ENCODE results near the gene PCDHGC3. TPM values are rescaled to one million over a fixed set of nuclear protein-coding genes. Genes with fewer than 3 reads are reported as not detected.

Gene PCDHGC3
- polyA plus RNA-seq, 6 donors from 2014 or later, result 0.35 to 0.86 (median 0.61) TPM; not detected in 3

DNA sequence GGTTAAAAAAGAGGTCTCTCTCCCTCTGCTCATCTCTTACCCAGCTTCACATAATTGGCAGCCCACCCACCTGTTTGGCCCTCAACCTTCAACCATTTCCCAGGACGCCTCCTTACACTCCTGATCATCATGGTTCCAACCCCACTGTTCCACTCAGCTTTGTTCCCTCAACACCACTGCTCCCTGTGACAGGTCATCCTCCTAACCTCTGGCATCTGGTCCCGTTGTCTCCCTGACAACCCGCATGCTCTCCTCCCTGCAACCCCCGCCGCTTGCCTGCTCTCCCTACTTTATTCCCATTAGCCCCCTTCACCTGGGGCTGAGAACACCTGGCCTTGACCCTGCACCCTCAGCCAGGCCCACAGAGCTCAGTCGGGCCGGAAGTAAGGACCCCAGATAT is 26.0 kb downstream of the PCDHGC3 start:
- Mint-ChIP-seq H3K4me1 (peaks cover 0 to 4% (median 3%) of the 10 kb centered on the region in 3 donors), H3K36me3 (no peaks in the 10 kb centered on the region), H3K9me3 (peaks cover 0 to 6% (median 0%) of the 10 kb centered on the region in 7 donors), H3K4me3 (peak overlapping the region in 1 of 8 donors; percentile 22), H3K27me3 (peaks cover 5 to 34% (median 8%) of the 10 kb centered on the region in 3 donors), H3K27ac (peak overlapping the region in 1 of 6 donors; percentile 39)
- ATAC-seq (ENCODE audit: low read depth in 2 of 2) (no peak), DNase-seq (no peak)

- Mint-ChIP-seq H3K4me3 (no peak overlapping the region), H3K9me3 (peaks cover 0 to under 1% (median 0%) of the 10 kb centered on the region in 7 donors), H3K4me1 (peaks cover 4 to 19% (median 16%) of the 10 kb centered on the region in 3 donors), H3K36me3 (no peaks in the 10 kb centered on the region), H3K27me3 (peaks cover 0 to 16% (median 5%) of the 10 kb centered on the region in 3 donors), H3K27ac (peak overlapping the region in 1 of 6 donors; percentile 47)
- DNase-seq (no peak), ATAC-seq (ENCODE audit: low read depth in 2 of 2) (no peak)
Observed at GRCh38 chr5:141503681-141504080, 27.9 kb downstream of the PCDHGC3 start.

DNA sequence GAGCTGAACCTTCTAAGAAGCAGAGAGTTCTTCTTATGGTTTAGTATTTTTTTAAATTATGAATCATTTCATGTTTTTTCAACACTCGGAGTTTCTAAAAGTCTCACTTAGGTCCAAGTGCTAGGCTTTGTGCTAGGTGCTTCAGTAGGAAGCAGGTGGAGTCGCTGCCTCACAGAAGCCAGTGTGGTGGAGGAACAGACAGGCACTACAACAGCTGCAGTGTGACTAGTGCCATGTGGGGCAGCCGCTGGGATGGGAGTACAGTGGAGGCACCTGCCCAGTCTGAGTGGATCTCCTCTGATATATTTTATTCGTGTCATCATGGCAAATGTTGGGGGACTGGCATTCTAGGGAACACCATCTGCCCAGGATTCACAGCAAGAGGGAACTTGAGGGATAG is 28.4 kb downstream of the PCDHGC3 start:
- Mint-ChIP-seq H3K27me3 (peaks cover 0 to 14% (median 2%) of the 10 kb centered on the region in 3 donors), H3K9me3 (no peaks in the 10 kb centered on the region), H3K4me1 (peaks cover 8 to 22% (median 20%) of the 10 kb centered on the region in 3 donors), H3K4me3 (no peak overlapping the region), H3K27ac (no peak overlapping the region), H3K36me3 (no peaks in the 10 kb centered on the region)
- ATAC-seq (ENCODE audit: low read depth in 2 of 2), result no peak
- DNase-seq, result no peak

DNA sequence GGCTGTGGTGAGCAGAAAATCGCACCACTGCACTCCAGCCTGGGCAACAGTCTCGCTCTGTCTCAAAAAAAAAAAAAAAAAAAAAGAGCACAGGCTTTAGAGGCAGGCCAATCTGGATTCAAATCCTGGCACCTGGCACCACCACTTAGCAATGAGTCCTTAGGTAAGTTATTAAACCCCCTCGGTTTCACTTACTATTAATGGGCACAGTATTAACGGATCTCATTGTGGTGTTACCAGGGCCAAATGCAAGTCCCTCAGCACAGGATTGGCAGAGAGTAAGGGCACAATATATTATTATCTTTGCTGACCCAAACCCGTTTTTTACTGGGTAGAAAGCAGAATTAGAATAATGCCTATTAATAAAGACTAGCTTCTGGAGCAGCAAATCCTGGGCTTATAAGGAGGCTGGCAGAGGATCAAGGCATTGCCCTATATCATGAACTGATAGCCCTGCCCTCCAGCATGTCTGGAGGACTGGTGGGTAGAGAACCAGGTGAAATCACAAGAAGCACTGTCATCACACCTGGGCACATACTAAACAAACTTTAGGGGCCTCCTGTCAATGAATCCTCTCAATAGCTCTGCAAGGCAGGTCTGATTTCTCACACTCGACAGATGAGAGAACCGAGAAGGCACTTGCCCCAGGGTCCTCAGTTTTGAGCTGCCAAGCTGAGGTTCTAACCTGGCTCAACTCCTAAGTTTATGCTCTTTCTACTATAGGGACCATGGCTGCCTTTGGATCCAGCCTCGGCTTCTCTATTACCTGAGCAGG is 30.8 kb downstream of the PCDHGC3 start:
- Mint-ChIP-seq H3K27ac (no peak overlapping the region), H3K4me3 (no peak overlapping the region), H3K9me3 (peaks cover 0 to 3% (median 0%) of the 10 kb centered on the region in 7 donors), H3K36me3 (no peaks in the 10 kb centered on the region), H3K27me3 (peaks cover 0 to 11% (median 0%) of the 10 kb centered on the region in 3 donors), H3K4me1 (peaks cover 20 to 40% (median 34%) of the 10 kb centered on the region in 3 donors)
- DNase-seq (no peak), ATAC-seq (ENCODE audit: low read depth in 2 of 2) (no peak)

- peaks cover 0 to 5% (median 0%) of the 10 kb centered on the region in 7 donors for H3K9me3 Mint-ChIP-seq
- H3K36me3 Mint-ChIP-seq, result no peaks in the 10 kb centered on the region
- H3K4me3 Mint-ChIP-seq, result peak overlapping the region in 2 of 8 donors; percentile 21 to 29
- peak overlapping the region in 4 of 6 donors; percentile 2 to 74 (median 52) for H3K27ac Mint-ChIP-seq
- peaks cover 30 to 50% (median 42%) of the 10 kb centered on the region in 3 donors for H3K4me1 Mint-ChIP-seq
- H3K27me3 Mint-ChIP-seq, result peaks cover 0 to 5% (median 0%) of the 10 kb centered on the region in 3 donors
- DNase-seq, result no peak
- no peak for ATAC-seq (ENCODE audit: low read depth in 2 of 2)
Observed at GRCh38 chr5:141507387-141508091, 31.8 kb downstream of the PCDHGC3 start.

DNA sequence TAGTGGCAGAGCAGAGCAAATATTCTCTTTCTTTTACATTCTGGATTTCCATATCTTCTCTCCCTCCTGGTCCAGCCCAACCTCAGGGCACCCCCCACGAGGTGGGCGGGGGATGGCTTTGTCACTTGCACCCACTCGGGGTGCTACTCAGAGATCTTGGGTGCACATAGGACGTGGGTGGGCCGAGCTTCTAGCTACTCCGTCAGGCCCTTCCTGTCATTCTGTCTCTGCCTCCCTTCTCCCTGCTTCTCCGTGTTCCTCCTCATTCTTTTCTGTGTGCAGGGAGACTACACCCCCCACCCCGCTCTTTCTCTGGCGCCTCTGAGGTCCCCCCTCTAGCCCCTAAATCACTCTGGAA is 32.7 kb downstream of the PCDHGC3 start:
- H3K27me3 Mint-ChIP-seq, result peaks cover 0 to 5% (median 0%) of the 10 kb centered on the region in 3 donors
- no peak for DNase-seq
- peak overlapping the region in 1 of 6 donors; percentile 48 for H3K27ac Mint-ChIP-seq
- peaks cover 38 to 56% (median 49%) of the 10 kb centered on the region in 3 donors for H3K4me1 Mint-ChIP-seq
- H3K9me3 Mint-ChIP-seq, result peaks cover 0 to 5% (median 0%) of the 10 kb centered on the region in 7 donors
- H3K4me3 Mint-ChIP-seq, result peak overlapping the region in 3 of 8 donors; percentile 25 to 59 (median 50)
- H3K36me3 Mint-ChIP-seq, result no peaks in the 10 kb centered on the region
- no peak for ATAC-seq (ENCODE audit: low read depth in 2 of 2)

GRCh38 chr5:141508798-141509611 is 33.2 kb downstream of the PCDHGC3 start:
- peaks cover 0 to 5% (median 0%) of the 10 kb centered on the region in 7 donors for H3K9me3 Mint-ChIP-seq

GRCh38 chr5:141510160-141510559 is 34.4 kb downstream of the PCDHGC3 start:
- Mint-ChIP-seq H3K4me1 (peaks cover 49 to 71% (median 52%) of the 10 kb centered on the region in 3 donors), H3K36me3 (no peaks in the 10 kb centered on the region), H3K4me3 (peak overlapping the region in 4 of 8 donors; percentile 25 to 64 (median 36)), H3K27ac (no peak overlapping the region), H3K27me3 (no peaks in the 10 kb centered on the region), H3K9me3 (peaks cover 0 to 5% (median 0%) of the 10 kb centered on the region in 7 donors)
- no peak for DNase-seq
- ATAC-seq (ENCODE audit: low read depth in 2 of 2), result no peak

More at GRCh38 chr5:141508798-141509611, 33.2 kb downstream of the PCDHGC3 start:
- H3K4me3 Mint-ChIP-seq, result peak overlapping the region in 7 of 8 donors; percentile 17 to 76 (median 51)
- no peak for ATAC-seq (ENCODE audit: low read depth in 2 of 2)
- no peak for DNase-seq
- H3K27ac Mint-ChIP-seq, result peak overlapping the region in 3 of 6 donors; percentile 48 to 61 (median 60)
- H3K27me3 Mint-ChIP-seq, result peaks cover 0 to 5% (median 0%) of the 10 kb centered on the region in 3 donors
- peaks cover 41 to 62% (median 52%) of the 10 kb centered on the region in 3 donors for H3K4me1 Mint-ChIP-seq
- H3K36me3 Mint-ChIP-seq, result no peaks in the 10 kb centered on the region

DNA sequence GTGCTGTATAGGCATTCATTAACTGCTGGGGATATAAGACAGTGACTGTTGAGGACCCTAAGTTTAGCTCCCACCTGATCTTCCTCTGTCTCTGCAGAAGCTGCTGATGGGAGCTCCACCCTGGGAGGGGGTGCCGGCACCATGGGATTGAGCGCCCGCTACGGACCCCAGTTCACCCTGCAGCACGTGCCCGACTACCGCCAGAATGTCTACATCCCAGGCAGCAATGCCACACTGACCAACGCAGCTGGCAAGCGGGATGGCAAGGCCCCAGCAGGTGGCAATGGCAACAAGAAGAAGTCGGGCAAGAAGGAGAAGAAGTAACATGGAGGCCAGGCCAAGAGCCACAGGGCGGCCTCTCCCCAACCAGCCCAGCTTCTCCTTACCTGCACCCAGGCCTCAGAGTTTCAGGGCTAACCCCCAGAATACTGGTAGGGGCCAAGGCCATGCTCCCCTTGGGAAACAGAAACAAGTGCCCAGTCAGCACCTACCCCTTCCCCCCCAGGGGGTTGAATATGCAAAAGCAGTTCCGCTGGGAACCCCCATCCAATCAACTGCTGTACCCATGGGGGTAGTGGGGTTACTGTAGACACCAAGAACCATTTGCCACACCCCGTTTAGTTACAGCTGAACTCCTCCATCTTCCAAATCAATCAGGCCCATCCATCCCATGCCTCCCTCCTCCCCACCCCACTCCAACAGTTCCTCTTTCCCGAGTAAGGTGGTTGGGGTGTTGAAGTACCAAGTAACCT is 35.3 kb downstream of the PCDHGC3 start:
- Mint-ChIP-seq H3K27me3 (no peaks in the 10 kb centered on the region), H3K4me3 (peak overlapping the region in 6 of 8 donors; percentile 39 to 90 (median 82)), H3K27ac (peak overlapping the region in 3 of 6 donors; percentile 1 to 77 (median 76)), H3K9me3 (peaks cover 0 to 5% (median 0%) of the 10 kb centered on the region in 7 donors), H3K4me1 (peaks cover 52 to 79% (median 56%) of the 10 kb centered on the region in 3 donors), H3K36me3 (peaks cover 4 to 6% of the 10 kb centered on the region in 2 donors)
- ATAC-seq (ENCODE audit: low read depth in 2 of 2) (peak; percentile 37 to 70), DNase-seq (no peak)

- no peak for ATAC-seq (ENCODE audit: low read depth in 2 of 2)
- Mint-ChIP-seq H3K4me1 (peaks cover 60 to 82% (median 61%) of the 10 kb centered on the region in 3 donors), H3K27me3 (no peaks in the 10 kb centered on the region), H3K9me3 (peaks cover 0 to 5% (median 0%) of the 10 kb centered on the region in 7 donors), H3K4me3 (peak overlapping the region; percentile 30 to 91 (median 72)), H3K27ac (peak overlapping the region in 2 of 6 donors; percentile 1 to 77), H3K36me3 (peaks cover 8 to 14% of the 10 kb centered on the region in 2 donors)
- DNase-seq, result no peak
Observed at GRCh38 chr5:141511771-141512325, 36.1 kb downstream of the PCDHGC3 start.

DNA sequence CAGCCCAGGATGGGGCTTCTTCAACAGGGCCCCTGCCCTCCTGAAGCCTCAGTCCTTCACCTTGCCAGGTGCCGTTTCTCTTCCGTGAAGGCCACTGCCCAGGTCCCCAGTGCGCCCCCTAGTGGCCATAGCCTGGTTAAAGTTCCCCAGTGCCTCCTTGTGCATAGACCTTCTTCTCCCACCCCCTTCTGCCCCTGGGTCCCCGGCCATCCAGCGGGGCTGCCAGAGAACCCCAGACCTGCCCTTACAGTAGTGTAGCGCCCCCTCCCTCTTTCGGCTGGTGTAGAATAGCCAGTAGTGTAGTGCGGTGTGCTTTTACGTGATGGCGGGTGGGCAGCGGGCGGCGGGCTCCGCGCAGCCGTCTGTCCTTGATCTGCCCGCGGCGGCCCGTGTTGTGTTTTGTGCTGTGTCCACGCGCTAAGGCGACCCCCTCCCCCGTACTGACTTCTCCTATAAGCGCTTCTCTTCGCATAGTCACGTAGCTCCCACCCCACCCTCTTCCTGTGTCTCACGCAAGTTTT is 36.7 kb downstream of the PCDHGC3 start:
- Mint-ChIP-seq H3K36me3 (peaks cover 8 to 14% of the 10 kb centered on the region in 2 donors), H3K27me3 (no peaks in the 10 kb centered on the region), H3K4me3 (peak overlapping the region; percentile 81 to 95 (median 90)), H3K27ac (peak overlapping the region in 4 of 6 donors; percentile 14 to 86 (median 80)), H3K4me1 (peaks cover 55 to 79% (median 60%) of the 10 kb centered on the region in 3 donors), H3K9me3 (peaks cover 0 to 5% (median 0%) of the 10 kb centered on the region in 7 donors)
- DNase-seq, result peak; percentile 58
- peak; percentile 37 to 58 for ATAC-seq (ENCODE audit: low read depth in 2 of 2)
